HG02759 (cell line): ENCODE data around the gene CCDC86.

ENCODE experiments used
- ATAC-seq: cut with Tn5 transposase; IDR thresholded peaks from one replicate; pipeline ENCODE4 v1.9.1; 2021; ENCODE audit warnings: mild to moderate bottlenecking, moderate library complexity; ENCODE audit not compliant: unreplicated experiment

CCDC86 gene

GRCh38 chr11:60887556-60887955 lies 45.6 kb downstream of the CCDC86 start:
- ATAC-seq = no peak

DNA sequence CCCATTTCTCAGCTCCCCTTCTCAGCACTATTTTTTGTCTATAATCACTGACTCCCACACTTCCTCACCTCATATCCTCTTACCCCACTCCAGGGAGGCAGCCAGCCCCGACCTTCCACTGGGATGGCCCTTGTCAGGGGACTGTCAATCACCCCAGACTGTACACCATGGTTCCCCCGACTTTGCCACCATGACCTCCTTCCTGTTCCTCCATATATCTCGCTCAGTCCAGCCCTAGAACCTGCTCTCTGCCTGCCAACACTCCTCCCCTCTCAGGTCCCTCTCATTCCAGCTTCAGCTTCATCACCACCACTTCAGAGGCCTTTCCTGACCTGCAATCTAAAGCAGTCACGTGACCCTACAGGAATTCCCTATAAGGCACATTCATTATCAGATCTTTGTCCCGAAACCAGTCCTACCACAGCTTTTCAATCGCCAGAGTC lies 48.0 kb downstream of the CCDC86 start:
- ATAC-seq = no peak

DNA sequence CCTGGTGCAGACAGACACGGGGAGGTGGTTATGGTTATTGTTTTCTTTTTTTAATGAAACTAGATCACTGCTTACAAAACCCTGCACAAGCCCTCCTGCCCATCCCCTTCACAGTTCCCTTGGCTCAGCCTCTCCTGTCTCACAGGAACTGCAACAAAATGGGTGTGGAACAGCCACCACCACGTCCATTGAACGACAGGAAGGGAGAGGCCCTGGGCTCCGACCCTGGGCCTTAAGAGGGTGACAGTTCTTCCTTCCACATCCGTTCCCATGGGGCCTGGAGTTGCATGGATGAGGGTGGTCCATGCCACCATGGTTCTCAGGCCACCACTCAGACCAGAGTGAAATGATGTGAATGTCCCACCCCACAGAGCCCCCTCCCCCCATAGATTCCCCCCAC lies 48.8 kb downstream of the CCDC86 start:
- ATAC-seq = no peak

DNA sequence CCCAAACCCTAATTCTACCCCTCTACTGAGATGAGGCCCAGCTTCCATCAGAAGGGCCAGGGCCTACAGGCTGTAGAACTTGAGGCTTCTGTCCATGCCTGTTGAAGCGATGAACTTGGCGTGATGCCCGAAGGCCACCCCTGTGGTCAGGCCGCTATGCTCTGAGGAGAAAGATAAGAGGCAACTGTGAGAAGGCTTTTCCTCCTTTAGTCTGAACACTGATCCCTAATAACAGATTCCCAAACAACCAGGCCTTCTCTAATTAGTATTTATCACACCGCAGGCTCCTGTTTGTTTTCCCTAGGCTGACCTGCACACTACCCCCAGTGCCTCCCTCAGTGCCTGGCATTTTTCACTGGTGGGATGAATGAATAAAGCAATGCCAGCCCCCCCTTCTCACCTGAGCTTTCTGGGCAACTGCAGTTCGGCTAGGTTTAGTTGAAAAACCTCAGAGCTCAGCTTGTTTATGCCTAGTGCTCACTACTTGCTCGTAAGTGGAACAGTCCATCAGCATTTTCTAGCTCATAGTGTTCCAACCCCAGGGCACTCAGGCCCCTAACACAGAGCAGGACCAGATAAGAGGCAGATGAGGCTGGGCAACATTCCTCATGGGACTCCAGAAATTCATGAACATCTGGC lies 49.3 kb downstream of the CCDC86 start:
- no peak for ATAC-seq

DNA sequence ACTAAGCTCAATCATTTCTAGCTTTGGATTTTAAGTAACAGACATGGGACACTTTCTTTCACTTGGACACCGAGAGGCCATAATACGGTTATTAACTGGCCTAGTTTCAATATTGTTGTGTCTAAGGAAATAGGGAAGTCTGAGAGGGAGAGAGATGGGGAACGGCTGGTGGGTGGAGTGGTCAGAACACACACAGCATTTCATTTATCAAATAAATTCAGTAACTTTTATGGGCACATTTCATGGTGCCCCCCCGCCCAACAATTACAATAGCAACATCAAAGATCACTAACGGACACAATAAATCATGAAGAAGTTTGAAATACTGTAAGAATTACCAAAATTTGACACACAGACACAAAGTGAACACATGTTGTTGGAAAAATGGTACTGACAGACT lies 53.8 kb downstream of the CCDC86 start:
- no peak for ATAC-seq

GRCh38 chr11:60897496-60897895 lies 55.6 kb downstream of the CCDC86 start:
- ATAC-seq = no peak

DNA sequence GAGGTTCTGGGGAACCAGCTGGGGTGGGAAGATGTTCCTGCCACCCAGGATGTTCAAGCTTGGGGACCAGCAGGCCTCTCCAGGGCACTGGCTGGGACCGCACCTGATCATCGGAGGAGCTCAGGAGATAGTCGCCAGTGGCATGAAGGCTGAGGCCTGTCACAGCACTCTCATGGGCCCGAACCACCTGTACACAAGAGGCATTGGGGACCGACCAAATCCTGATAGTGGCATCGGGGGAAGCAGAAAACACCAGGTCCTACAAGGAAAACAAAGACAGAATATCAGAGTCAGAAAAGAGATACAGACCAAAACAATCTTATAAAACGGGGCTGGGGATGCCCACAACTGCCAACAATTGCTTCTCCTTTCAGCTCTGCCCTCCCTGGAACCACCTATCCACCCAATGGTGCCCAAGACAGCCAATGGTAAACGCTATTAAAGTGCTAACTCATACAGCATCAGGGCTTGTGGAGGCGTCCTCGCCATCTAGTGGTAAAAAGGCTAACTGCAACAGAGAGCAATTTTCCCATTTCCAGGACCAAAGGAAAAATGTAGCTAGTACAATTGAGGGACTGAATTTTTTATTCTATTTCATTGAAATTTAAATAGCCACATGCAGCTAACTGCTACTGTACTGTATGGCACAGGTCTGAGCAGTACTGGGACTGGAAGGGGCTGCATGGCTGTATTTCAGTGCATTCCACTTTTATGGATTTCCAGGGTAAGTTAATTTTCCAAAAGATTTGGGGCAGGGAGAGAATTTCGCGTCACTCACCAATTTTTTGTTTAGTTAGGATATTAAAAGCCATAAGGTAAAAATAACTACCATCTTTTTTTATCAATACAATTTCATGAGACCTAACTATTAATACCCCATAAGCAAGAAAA lies 57.4 kb downstream of the CCDC86 start:
- ATAC-seq = no peak

- ATAC-seq = no peak
Observed at GRCh38 chr11:60899977-60900376, 58.1 kb downstream of the CCDC86 start.
